SK-N-SH (cell line): ENCODE data around the gene CAPN5. TPM values are rescaled to one million over a fixed set of nuclear protein-coding genes. Genes with fewer than 3 reads are reported as not detected.

Experiments used
- CTCF ChIA-PET: fragments of 300-600, 350-600 bp; formaldehyde crosslinking; extraction: SDS; loops from one replicate; lab custom pipeline; 2021; lab: Yijun Ruan, JAX
- POLR2A ChIA-PET: fragments of 350-600 bp; sonication (Branson Sonifier 250); formaldehyde crosslinking; extraction: SDS; loops from one replicate; lab custom pipeline; 2020; ENCODE audit warnings: antibody characterized with exemption, inconsistent platforms; lab: Yijun Ruan, JAX
- DNase-seq: peaks from one replicate; pipeline ENCODE4 v3.0.0; 2012
- H2AFZ ChIP-seq: fragments of 200-600 bp; sonication (generic); 2 replicates; pipeline ENCODE4 v1.8.1; 2016; ENCODE audit warnings: antibody characterized with exemption, mild to moderate bottlenecking, low read depth
- H3F3A ChIP-seq: fragments of 200-600 bp; sonication (generic); replicated peaks from 2 replicates; pipeline ENCODE3; 2016; ENCODE audit warnings: antibody characterized with exemption, mild to moderate bottlenecking; ENCODE audit not compliant: insufficient read depth
- H3K27ac ChIP-seq, 2 experiments: fragments of 200-500 bp in 1 of 2; fragments of 200-600 bp in 1 of 2; sonication (Bioruptor generic) in 1 of 2; sonication (generic), shearing (Covaris generic) in 1 of 2; 2 replicates each; pipeline versions ENCODE4 v1.5.1 to v1.6.1; 2014 to 2016; ENCODE audit warnings: low read depth in 2 of 2, inconsistent platforms in 1 of 2, low read length in 1 of 2, mild to moderate bottlenecking in 1 of 2, mixed read lengths in 1 of 2
- H3K27me3 ChIP-seq: fragments of 200-600 bp; sonication (generic), shearing (Covaris generic); 2 replicates; pipeline ENCODE4 v1.6.1; 2016; ENCODE audit warnings: mixed run types; ENCODE audit not compliant: insufficient read depth
- H3K36me3 ChIP-seq, 2 experiments: fragments of 200-500 bp in 1 of 2; fragments of 200-600 bp in 1 of 2; sonication (Bioruptor generic) in 1 of 2; sonication (generic) in 1 of 2; replicated peaks in 1 of 2; 2 replicates each; pipeline versions ENCODE3 to v1.5.1; 2014 to 2016; ENCODE audit warnings: low read length in 1 of 2, mild to moderate bottlenecking in 1 of 2; ENCODE audit not compliant: insufficient read depth in 2 of 2, control insufficient read depth in 1 of 2
- H3K4me1 ChIP-seq, 2 experiments: fragments of 200-500 bp in 1 of 2; fragments of 200-600 bp in 1 of 2; sonication (Bioruptor generic) in 1 of 2; sonication (generic), shearing (Covaris generic) in 1 of 2; 2 replicates each; pipeline versions ENCODE4 v1.5.1 to v1.6.1; 2014 to 2016; ENCODE audit warnings: low read depth in 1 of 2, low read length in 1 of 2, mixed run types in 1 of 2; ENCODE audit not compliant: insufficient read depth in 2 of 2, control insufficient read depth in 1 of 2
- H3K4me2 ChIP-seq: fragments of 200-600 bp; sonication (generic), shearing (Covaris generic); 2 replicates; pipeline ENCODE4 v1.6.1; 2017; ENCODE audit warnings: mixed run types
- H3K4me3 ChIP-seq, 2 experiments: fragments of 200-500 bp in 1 of 2; fragments of 200-600 bp in 1 of 2; sonication (Bioruptor generic) in 1 of 2; sonication (generic), shearing (Covaris generic) in 1 of 2; 2 replicates each; pipeline versions ENCODE4 v1.5.1 to v1.8.1; 2014 to 2016; ENCODE audit warnings: low read depth in 2 of 2, inconsistent platforms in 1 of 2, low read length in 1 of 2, mild to moderate bottlenecking in 1 of 2, mixed read lengths in 1 of 2, moderate library complexity in 1 of 2
- H3K79me2 ChIP-seq: fragments of 200-600 bp; sonication (generic); 2 replicates; pipeline ENCODE4 v1.8.1; 2017; ENCODE audit warnings: mild to moderate bottlenecking; ENCODE audit not compliant: insufficient read depth
- H3K9ac ChIP-seq: fragments of 200-600 bp; sonication (generic); 2 replicates; pipeline ENCODE4 v1.6.1; 2017; ENCODE audit warnings: mixed run types
- H3K9me2 ChIP-seq: fragments of 200-600 bp; sonication (generic); 2 replicates; pipeline ENCODE4 v1.6.1; 2017; ENCODE audit warnings: mixed run types
- H3K9me3 ChIP-seq: fragments of 200-600 bp; sonication (generic); 2 replicates; pipeline ENCODE4 v1.6.1; 2017; ENCODE audit warnings: mixed run types, mild to moderate bottlenecking, moderate library complexity
- H4K20me1 ChIP-seq: fragments of 200-600 bp; sonication (generic); 2 replicates; pipeline ENCODE4 v1.6.1; 2017; ENCODE audit warnings: mild to moderate bottlenecking, mixed run types; ENCODE audit not compliant: insufficient read depth
- EP300 ChIP-seq, 2 experiments: IDR thresholded peaks; 2 replicates each; pipeline versions ENCODE4 v1.4.0 to v1.6.1; 2012; ENCODE audit warnings: borderline replicate concordance in 1 of 2, low read depth in 1 of 2, low read length in 1 of 2
- FOSL2 ChIP-seq: IDR thresholded peaks from 2 replicates; pipeline ENCODE4 v1.4.0; 2012; ENCODE audit warnings: low read depth, mild to moderate bottlenecking, moderate library complexity, borderline replicate concordance
- FOXJ3 ChIP-seq: sonication (generic); formaldehyde crosslinking; IDR thresholded peaks from 2 replicates; pipeline ENCODE4 v1.5.1; 2020; ENCODE audit warnings: mild to moderate bottlenecking, missing genetic modification reagents
- GATA2 ChIP-seq: sonication (generic); formaldehyde crosslinking; IDR thresholded peaks from 2 replicates; pipeline ENCODE4 v1.5.0; 2020; ENCODE audit warnings: mild to moderate bottlenecking, missing genetic modification reagents
- NFIC ChIP-seq: IDR thresholded peaks from 2 replicates; pipeline ENCODE4 v1.4.0; 2012; ENCODE audit warnings: borderline replicate concordance
- POLR2AphosphoS5 ChIP-seq: IDR thresholded peaks from 2 replicates; pipeline ENCODE4 v1.6.1; 2012; ENCODE audit warnings: low read depth, low read length
- RCOR1 ChIP-seq: fragments of 150-350 bp; IDR thresholded peaks from 2 replicates; pipeline ENCODE4 v1.6.1; 2017; ENCODE audit warnings: antibody characterized with exemption, low read length
- TCF12 ChIP-seq: IDR thresholded peaks from 2 replicates; pipeline ENCODE4 v1.4.0; 2012
- TEAD4 ChIP-seq: IDR thresholded peaks from 2 replicates; pipeline ENCODE4 v1.4.0; 2012; ENCODE audit warnings: mild to moderate bottlenecking, borderline replicate concordance; ENCODE audit not compliant: insufficient read depth
- WGBS: methylation state at CpG from one replicate; pipeline ENCODE4 v1.1.6; 2017; ENCODE audit warnings: low lambda C conversion rate; 5-methylcytosine and 5-hydroxymethylcytosine counted together
- polyA plus RNA-seq, 3 experiments: library from polyadenylated mRNA; depleted of rRNA; stranded (reverse); fragments of >200 nt; gene quantifications; 2 replicates each; pipeline ENCODE4 v1.2.3, GENCODE V29; 2012
- TF ChIP-seq, protein P1 (sequence below): IDR thresholded peaks from 2 replicates; pipeline ENCODE4 v1.4.0; 2012; ENCODE audit warnings: low read depth, borderline replicate concordance
- TF ChIP-seq, protein P2 (sequence below): IDR thresholded peaks from 2 replicates; pipeline ENCODE4; 2012
- TF ChIP-seq, protein P3 (sequence below): fragments of 150-350 bp; IDR thresholded peaks from 2 replicates; pipeline ENCODE4 v1.6.1; 2016; ENCODE audit warnings: mild to moderate bottlenecking, low read depth, low read length
- TF ChIP-seq, protein P4 (sequence below): fragments of 200-600 bp; sonication (generic); IDR thresholded peaks from 2 replicates; pipeline ENCODE4 v1.6.1; 2017; ENCODE audit warnings: antibody characterized with exemption, mild to moderate bottlenecking, moderate library complexity
- TF ChIP-seq, protein P5 (sequence below): fragments of 150-350 bp; IDR thresholded peaks from 2 replicates; pipeline ENCODE4 v1.6.1; 2017; ENCODE audit warnings: antibody characterized with exemption, low read length, low read depth, borderline replicate concordance
- TF ChIP-seq, protein P6 (sequence below): IDR thresholded peaks from 2 replicates; pipeline ENCODE4 v1.4.0; 2012; ENCODE audit warnings: low read depth

Gene CAPN5
- polyA plus RNA-seq, 1 of the 3 experiments (the other 2 are of a cell fraction), result 33.1 TPM

DNA sequence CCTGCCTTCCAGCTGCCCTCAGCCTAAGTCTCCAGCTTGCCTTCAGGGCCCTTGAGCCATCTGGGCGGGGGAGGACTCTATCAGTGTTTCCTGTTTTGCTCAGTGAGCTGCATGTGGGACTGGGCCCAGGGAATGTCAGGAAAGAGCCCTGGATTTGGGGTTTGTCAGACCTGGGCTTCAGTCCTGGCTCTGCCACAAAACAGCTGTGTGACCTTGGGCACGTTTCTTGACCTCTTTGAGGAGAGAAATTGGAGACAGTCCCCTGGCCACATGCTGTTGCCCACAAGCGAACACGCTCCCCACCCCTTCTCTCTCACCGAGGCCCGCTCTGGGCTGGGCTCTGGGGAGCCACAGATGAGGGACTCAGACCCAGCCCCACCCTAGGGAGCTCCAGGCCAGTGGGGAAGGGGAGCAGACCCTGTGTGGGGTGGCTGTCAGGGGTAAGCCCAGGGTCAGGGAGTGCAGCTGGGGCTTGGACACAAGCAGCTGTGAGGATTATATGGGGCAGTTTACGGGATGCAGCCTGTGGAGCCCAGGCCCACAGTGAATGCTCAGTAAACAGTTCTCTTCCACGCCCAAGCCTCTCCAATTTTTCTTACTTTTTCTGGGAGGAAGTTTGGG lies 73.6 kb downstream of the CAPN5 start (continued):
- TF ChIP-seq, protein P1, sequence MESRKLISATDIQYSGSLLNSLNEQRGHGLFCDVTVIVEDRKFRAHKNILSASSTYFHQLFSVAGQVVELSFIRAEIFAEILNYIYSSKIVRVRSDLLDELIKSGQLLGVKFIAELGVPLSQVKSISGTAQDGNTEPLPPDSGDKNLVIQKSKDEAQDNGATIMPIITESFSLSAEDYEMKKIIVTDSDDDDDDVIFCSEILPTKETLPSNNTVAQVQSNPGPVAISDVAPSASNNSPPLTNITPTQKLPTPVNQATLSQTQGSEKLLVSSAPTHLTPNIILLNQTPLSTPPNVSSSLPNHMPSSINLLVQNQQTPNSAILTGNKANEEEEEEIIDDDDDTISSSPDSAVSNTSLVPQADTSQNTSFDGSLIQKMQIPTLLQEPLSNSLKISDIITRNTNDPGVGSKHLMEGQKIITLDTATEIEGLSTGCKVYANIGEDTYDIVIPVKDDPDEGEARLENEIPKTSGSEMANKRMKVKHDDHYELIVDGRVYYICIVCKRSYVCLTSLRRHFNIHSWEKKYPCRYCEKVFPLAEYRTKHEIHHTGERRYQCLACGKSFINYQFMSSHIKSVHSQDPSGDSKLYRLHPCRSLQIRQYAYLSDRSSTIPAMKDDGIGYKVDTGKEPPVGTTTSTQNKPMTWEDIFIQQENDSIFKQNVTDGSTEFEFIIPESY, result no peak
- TF ChIP-seq NFIC, result no peak
- no peak for TF ChIP-seq POLR2AphosphoS5
- TF ChIP-seq FOSL2, result no peak
- TF ChIP-seq, protein P2, sequence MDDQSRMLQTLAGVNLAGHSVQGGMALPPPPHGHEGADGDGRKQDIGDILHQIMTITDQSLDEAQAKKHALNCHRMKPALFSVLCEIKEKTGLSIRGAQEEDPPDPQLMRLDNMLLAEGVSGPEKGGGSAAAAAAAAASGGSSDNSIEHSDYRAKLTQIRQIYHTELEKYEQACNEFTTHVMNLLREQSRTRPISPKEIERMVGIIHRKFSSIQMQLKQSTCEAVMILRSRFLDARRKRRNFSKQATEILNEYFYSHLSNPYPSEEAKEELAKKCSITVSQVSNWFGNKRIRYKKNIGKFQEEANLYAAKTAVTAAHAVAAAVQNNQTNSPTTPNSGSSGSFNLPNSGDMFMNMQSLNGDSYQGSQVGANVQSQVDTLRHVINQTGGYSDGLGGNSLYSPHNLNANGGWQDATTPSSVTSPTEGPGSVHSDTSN, result no peak
- no peak for TF ChIP-seq TCF12

DNA sequence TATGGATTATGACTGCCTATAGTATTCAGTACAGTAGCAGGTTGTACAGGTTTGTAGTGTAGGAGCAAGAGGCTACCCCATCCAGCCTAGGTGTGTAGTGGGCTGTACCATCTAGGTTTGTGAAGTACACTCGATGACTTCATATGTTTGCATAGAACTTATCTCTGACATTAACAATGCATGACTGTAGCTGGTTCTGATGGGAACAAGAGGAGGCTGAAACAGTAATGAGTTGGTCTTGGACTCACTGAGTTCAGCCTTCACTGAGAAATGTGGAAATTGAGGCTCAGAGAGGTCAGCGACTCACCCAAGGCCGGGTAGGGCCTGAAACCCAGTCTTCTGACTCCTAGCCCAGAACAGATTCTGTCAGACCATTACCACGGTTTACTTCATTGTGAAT lies 74.3 kb downstream of the CAPN5 start:
- H3K27ac ChIP-seq, result no peak overlapping the region
- ChIA-PET CTCF (interaction anchor here (1.8 to 4.2 kb wide), 4 partner anchors 10 to 94 kb away, joined by 7 to 30 read pairs (median 8); partner anchors contain the start of gene MYO7A), POLR2A (no interaction called here)
- no peaks in the 10 kb centered on the region for H3K79me2 ChIP-seq
- TF ChIP-seq RCOR1 (no peak), GATA2 (no peak), EP300 (IDR thresholded peaks at IDR 0.05; ENCODE audit: borderline replicate concordance in 1 of 2, low read depth in 1 of 2, low read length in 1 of 2) (no peak), NFIC (no peak), TEAD4 (no peak), FOXJ3 (no peak)
- TF ChIP-seq, protein P3, sequence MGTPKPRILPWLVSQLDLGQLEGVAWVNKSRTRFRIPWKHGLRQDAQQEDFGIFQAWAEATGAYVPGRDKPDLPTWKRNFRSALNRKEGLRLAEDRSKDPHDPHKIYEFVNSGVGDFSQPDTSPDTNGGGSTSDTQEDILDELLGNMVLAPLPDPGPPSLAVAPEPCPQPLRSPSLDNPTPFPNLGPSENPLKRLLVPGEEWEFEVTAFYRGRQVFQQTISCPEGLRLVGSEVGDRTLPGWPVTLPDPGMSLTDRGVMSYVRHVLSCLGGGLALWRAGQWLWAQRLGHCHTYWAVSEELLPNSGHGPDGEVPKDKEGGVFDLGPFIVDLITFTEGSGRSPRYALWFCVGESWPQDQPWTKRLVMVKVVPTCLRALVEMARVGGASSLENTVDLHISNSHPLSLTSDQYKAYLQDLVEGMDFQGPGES, result no peak
- TF ChIP-seq, protein P4, sequence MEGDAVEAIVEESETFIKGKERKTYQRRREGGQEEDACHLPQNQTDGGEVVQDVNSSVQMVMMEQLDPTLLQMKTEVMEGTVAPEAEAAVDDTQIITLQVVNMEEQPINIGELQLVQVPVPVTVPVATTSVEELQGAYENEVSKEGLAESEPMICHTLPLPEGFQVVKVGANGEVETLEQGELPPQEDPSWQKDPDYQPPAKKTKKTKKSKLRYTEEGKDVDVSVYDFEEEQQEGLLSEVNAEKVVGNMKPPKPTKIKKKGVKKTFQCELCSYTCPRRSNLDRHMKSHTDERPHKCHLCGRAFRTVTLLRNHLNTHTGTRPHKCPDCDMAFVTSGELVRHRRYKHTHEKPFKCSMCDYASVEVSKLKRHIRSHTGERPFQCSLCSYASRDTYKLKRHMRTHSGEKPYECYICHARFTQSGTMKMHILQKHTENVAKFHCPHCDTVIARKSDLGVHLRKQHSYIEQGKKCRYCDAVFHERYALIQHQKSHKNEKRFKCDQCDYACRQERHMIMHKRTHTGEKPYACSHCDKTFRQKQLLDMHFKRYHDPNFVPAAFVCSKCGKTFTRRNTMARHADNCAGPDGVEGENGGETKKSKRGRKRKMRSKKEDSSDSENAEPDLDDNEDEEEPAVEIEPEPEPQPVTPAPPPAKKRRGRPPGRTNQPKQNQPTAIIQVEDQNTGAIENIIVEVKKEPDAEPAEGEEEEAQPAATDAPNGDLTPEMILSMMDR, result no peak
- TF ChIP-seq, protein P5, sequence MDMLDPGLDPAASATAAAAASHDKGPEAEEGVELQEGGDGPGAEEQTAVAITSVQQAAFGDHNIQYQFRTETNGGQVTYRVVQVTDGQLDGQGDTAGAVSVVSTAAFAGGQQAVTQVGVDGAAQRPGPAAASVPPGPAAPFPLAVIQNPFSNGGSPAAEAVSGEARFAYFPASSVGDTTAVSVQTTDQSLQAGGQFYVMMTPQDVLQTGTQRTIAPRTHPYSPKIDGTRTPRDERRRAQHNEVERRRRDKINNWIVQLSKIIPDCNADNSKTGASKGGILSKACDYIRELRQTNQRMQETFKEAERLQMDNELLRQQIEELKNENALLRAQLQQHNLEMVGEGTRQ, result no peak
- TF ChIP-seq, protein P6, sequence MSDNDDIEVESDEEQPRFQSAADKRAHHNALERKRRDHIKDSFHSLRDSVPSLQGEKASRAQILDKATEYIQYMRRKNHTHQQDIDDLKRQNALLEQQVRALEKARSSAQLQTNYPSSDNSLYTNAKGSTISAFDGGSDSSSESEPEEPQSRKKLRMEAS, result no peak
- no peaks in the 10 kb centered on the region for H3K27me3 ChIP-seq
- no peaks in the 10 kb centered on the region for H3K9me3 ChIP-seq
- H3K4me1 ChIP-seq, result peaks cover 0 to 41% of the 10 kb centered on the region in 2 experiments; a peak in 1 of 4 replicates
- no peak overlapping the region for H3K4me2 ChIP-seq
- no peak overlapping the region for H3K9ac ChIP-seq
- no peaks in the 10 kb centered on the region for H4K20me1 ChIP-seq
- H3K36me3 ChIP-seq, result no peaks in the 10 kb centered on the region
- H3K4me3 ChIP-seq, result no peak overlapping the region
- H3F3A ChIP-seq, result no peaks in the 10 kb centered on the region
- 75% methylated on average over 4 of the region's 4 CpGs for WGBS
- DNase-seq, result no peak
- H3K9me2 ChIP-seq, result no peaks in the 10 kb centered on the region
- H2AFZ ChIP-seq, result no peak overlapping the region
